GM12878 (cell line): ENCODE measurements around the gene ABCB8. TPM values are rescaled to one million over a fixed set of nuclear protein-coding genes. Genes with fewer than 3 reads are reported as not detected.

Source experiments
- CBX3 ChIP-seq: fragments of 200-600 bp; sonication (generic); IDR thresholded peaks from 2 replicates; pipeline ENCODE4 v1.6.1; 2016; ENCODE audit warnings: low read depth, borderline replicate concordance
- DPF2 ChIP-seq: fragments of 450-650 bp; IDR thresholded peaks from 2 replicates; pipeline ENCODE4 v1.6.1; 2017; ENCODE audit warnings: mild to moderate bottlenecking
- EGR1 ChIP-seq, 2 experiments: IDR thresholded peaks; 1 replicate in 1 of 2; 2 replicates in 1 of 2; pipeline ENCODE4 v1.6.1; 2011 to 2012; ENCODE audit warnings: low read depth in 2 of 2, low read length in 2 of 2, borderline replicate concordance in 1 of 2, mild to moderate bottlenecking in 1 of 2, moderate library complexity in 1 of 2
- GATAD2B ChIP-seq: fragments of 450-650 bp; conservative IDR thresholded peaks from 2 replicates; pipeline ENCODE4 v1.6.1; 2017; ENCODE audit warnings: low read depth, mild to moderate bottlenecking, moderate library complexity
- HDGF ChIP-seq: fragments of 450-650 bp; IDR thresholded peaks from 2 replicates; pipeline ENCODE4 v1.6.1; 2016; ENCODE audit warnings: antibody characterized with exemption
- IKZF1 ChIP-seq: fragments of 450-650 bp; conservative IDR thresholded peaks from 2 replicates; pipeline ENCODE4 v1.6.1; 2017; ENCODE audit warnings: antibody characterized with exemption, mild to moderate bottlenecking
- NBN ChIP-seq: fragments of 450-650 bp; IDR thresholded peaks from 2 replicates; pipeline ENCODE4 v1.6.1; 2016
- NR2F1 ChIP-seq: fragments of 450-650 bp; conservative IDR thresholded peaks from 2 replicates; pipeline ENCODE4 v1.6.1; 2017; ENCODE audit warnings: mild to moderate bottlenecking
- PAX5 ChIP-seq: IDR thresholded peaks from 2 replicates; pipeline ENCODE4 v1.6.1; 2011; ENCODE audit warnings: low read depth, low read length, borderline replicate concordance
- POLR2AphosphoS2 ChIP-seq: IDR thresholded peaks from 2 replicates; pipeline ENCODE4 v1.6.1; 2011; ENCODE audit warnings: low read depth, mild to moderate bottlenecking, low read length, improper control_type of control experiment, moderate library complexity
- SIX5 ChIP-seq: IDR thresholded peaks from 2 replicates; pipeline ENCODE4 v1.6.1; 2011; ENCODE audit warnings: mild to moderate bottlenecking, low read depth, low read length, moderate library complexity; ENCODE audit not compliant: severe bottlenecking
- SMARCA5 ChIP-seq: fragments of 450-650 bp; IDR thresholded peaks from 2 replicates; pipeline ENCODE4 v1.6.1; 2017; ENCODE audit warnings: mild to moderate bottlenecking
- SPI1 ChIP-seq: IDR thresholded peaks from 2 replicates; pipeline ENCODE4 v1.6.1; 2011; ENCODE audit warnings: low read depth, mild to moderate bottlenecking, low read length, moderate library complexity, borderline replicate concordance; ENCODE audit not compliant: insufficient read depth
- STAT1 ChIP-seq: fragments of 450-650 bp; conservative IDR thresholded peaks from 2 replicates; pipeline ENCODE4 v1.6.1; 2014; ENCODE audit warnings: antibody characterized with exemption, mild to moderate bottlenecking
- STAT3 ChIP-seq: IDR thresholded peaks from 2 replicates; pipeline ENCODE4 v1.6.1; 2011; ENCODE audit warnings: low read depth, low read length, improper control_type of control experiment
- TCF12 ChIP-seq: IDR thresholded peaks from 2 replicates; pipeline ENCODE4 v1.6.1; 2011; ENCODE audit warnings: low read depth, mild to moderate bottlenecking, low read length
- WRNIP1 ChIP-seq: IDR thresholded peaks from 2 replicates; pipeline ENCODE4 v1.6.1; 2011; ENCODE audit warnings: low read depth, low read length, improper control_type of control experiment, borderline replicate concordance
- YBX1 ChIP-seq: fragments of 450-650 bp; IDR thresholded peaks from 2 replicates; pipeline ENCODE4 v1.6.1; 2016; ENCODE audit warnings: antibody characterized with exemption
- ZNF217 ChIP-seq: fragments of 450-650 bp; IDR thresholded peaks from 2 replicates; pipeline ENCODE4 v1.6.1; 2017; ENCODE audit warnings: antibody characterized with exemption, mild to moderate bottlenecking
- ZNF622 ChIP-seq: fragments of 450-650 bp; IDR thresholded peaks from 2 replicates; pipeline ENCODE4 v1.6.1; 2017; ENCODE audit warnings: mild to moderate bottlenecking, inconsistent platforms
- polyA plus RNA-seq, 11 experiments: library from polyadenylated mRNA; depleted of rRNA in 4 of 11; unstranded in 6 of 11; stranded (reverse) in 5 of 11; fragments of >200 nt; fragmentation: Nextera tagmentation in 4 of 11; fragmentation: Illumina TruSeq in 1 of 11; extraction: Ambion mirVana in 4 of 11; extraction: Trizol in 1 of 11; gene quantifications; 1 replicate in 1 of 11; 2 replicates in 10 of 11; pipeline versions ENCODE4 v1.2.1 to v1.2.3, GENCODE V29; 2011 to 2016; ENCODE audit warnings: inconsistent platforms in 2 of 11, missing spikeins in 2 of 11, low read depth in 1 of 11
- total RNA-seq, 4 experiments: library from RNA; depleted of rRNA in 3 of 4; stranded (reverse); fragments of >200 nt in 3 of 4; fragmentation: Illumina TruSeq in 1 of 4; extraction: Trizol in 1 of 4; gene quantifications; 2 replicates each; pipeline versions ENCODE4 v1.2.1 to v1.2.3, GENCODE V29; 2013 to 2021
- TF ChIP-seq, protein P1 (sequence below): fragments of 450-650 bp; IDR thresholded peaks from 2 replicates; pipeline ENCODE4 v1.6.1; 2016; ENCODE audit warnings: mild to moderate bottlenecking
- TF ChIP-seq, protein P2 (sequence below): fragments of 450-650 bp; IDR thresholded peaks from 2 replicates; pipeline ENCODE4 v1.6.1; 2017; ENCODE audit warnings: borderline replicate concordance
- TF ChIP-seq, protein P3 (sequence below): fragments of 450-650 bp; IDR thresholded peaks from 2 replicates; pipeline ENCODE4 v1.6.1; 2017; ENCODE audit warnings: antibody characterized with exemption, mild to moderate bottlenecking, moderate library complexity
- TF ChIP-seq, protein P4 (sequence below): fragments of 450-650 bp; IDR thresholded peaks from 2 replicates; pipeline ENCODE4 v1.6.1; 2016; ENCODE audit warnings: mild to moderate bottlenecking

Gene ABCB8
- total and polyA plus RNA-seq, 10 of the 15 experiments (the other 5 are each of a cell fraction or from before 2014, with no cell fraction given): 0.77 to 34.8 (median 18.9) TPM

DNA sequence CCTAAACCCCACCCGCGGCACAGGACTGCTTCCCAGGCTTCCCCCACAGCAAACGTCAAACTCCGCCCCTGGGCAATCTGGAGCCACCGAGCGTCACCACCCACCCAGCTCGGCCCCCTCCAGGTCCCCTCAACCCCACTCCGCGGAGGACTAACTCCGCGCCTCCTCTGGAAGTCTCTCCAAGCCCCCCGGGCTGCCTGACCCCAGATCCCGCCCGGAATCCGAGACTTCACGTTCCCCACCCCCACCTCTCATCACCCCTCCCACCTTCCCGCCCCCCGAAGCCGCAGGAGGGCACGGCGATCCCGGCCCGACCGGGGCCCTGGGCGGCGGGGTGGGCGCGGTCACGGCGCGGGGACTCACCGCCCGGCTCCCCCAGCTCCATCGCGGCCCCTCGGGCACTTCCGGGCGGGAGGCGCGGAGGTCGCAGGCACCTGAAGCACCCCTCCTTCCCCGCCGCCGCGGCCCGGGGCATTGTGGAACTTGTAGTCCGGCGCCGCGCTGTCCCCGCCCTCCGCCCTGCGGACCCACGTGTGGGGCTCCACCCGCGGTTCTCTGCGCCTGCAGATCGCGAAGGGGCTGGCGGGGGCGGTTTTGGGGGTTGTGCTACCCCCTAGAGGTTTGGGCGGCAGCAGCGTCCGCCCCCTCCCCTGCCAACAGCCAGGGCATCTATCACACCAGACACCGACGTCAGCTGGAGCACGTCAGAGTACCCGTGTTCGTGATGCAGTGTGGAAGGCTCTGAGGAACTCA lies 55.0 kb downstream of the ABCB8 start, which contains the start of gene TMUB1 (continued):
- TF ChIP-seq, protein P1, sequence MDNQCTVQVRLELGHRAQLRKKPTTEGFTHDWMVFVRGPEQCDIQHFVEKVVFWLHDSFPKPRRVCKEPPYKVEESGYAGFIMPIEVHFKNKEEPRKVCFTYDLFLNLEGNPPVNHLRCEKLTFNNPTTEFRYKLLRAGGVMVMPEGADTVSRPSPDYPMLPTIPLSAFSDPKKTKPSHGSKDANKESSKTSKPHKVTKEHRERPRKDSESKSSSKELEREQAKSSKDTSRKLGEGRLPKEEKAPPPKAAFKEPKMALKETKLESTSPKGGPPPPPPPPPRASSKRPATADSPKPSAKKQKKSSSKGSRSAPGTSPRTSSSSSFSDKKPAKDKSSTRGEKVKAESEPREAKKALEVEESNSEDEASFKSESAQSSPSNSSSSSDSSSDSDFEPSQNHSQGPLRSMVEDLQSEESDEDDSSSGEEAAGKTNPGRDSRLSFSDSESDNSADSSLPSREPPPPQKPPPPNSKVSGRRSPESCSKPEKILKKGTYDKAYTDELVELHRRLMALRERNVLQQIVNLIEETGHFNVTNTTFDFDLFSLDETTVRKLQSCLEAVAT: no peak
- TF ChIP-seq SMARCA5 (0 out of 2 replicates have a peak, but pooled peaks have one; percentile 19), STAT3 (no peak), YBX1 (no peak), ZNF622 (no peak), ZNF217 (no peak), TCF12 (no peak), CBX3 (no peak), STAT1 (no peak), SIX5 (peak; percentile 72), WRNIP1 (no peak), EGR1 (IDR thresholded peaks at IDR 0.05; ENCODE audit: borderline replicate concordance in 1 of 2, low read depth in 2 of 2, low read length in 2 of 2) (0 out of 3 replicates have a peak, but pooled peaks of 1 of the 2 experiments have one; percentile 25), GATAD2B (peak; percentile 83; the same call in 1 of the 2 replicates), HDGF (no peak), IKZF1 (peak; percentile 86), DPF2 (peak; percentile 54; the same call in 1 of the 2 replicates), SPI1 (no peak), POLR2AphosphoS2 (0 out of 2 replicates have a peak, but pooled peaks have one; percentile 35), PAX5 (no peak), NBN (peak; percentile 48), NR2F1 (peak; percentile 59; the same call in 1 of the 2 replicates)
- TF ChIP-seq, protein P2, sequence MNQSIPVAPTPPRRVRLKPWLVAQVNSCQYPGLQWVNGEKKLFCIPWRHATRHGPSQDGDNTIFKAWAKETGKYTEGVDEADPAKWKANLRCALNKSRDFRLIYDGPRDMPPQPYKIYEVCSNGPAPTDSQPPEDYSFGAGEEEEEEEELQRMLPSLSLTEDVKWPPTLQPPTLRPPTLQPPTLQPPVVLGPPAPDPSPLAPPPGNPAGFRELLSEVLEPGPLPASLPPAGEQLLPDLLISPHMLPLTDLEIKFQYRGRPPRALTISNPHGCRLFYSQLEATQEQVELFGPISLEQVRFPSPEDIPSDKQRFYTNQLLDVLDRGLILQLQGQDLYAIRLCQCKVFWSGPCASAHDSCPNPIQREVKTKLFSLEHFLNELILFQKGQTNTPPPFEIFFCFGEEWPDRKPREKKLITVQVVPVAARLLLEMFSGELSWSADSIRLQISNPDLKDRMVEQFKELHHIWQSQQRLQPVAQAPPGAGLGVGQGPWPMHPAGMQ: no peak
- TF ChIP-seq, protein P3, sequence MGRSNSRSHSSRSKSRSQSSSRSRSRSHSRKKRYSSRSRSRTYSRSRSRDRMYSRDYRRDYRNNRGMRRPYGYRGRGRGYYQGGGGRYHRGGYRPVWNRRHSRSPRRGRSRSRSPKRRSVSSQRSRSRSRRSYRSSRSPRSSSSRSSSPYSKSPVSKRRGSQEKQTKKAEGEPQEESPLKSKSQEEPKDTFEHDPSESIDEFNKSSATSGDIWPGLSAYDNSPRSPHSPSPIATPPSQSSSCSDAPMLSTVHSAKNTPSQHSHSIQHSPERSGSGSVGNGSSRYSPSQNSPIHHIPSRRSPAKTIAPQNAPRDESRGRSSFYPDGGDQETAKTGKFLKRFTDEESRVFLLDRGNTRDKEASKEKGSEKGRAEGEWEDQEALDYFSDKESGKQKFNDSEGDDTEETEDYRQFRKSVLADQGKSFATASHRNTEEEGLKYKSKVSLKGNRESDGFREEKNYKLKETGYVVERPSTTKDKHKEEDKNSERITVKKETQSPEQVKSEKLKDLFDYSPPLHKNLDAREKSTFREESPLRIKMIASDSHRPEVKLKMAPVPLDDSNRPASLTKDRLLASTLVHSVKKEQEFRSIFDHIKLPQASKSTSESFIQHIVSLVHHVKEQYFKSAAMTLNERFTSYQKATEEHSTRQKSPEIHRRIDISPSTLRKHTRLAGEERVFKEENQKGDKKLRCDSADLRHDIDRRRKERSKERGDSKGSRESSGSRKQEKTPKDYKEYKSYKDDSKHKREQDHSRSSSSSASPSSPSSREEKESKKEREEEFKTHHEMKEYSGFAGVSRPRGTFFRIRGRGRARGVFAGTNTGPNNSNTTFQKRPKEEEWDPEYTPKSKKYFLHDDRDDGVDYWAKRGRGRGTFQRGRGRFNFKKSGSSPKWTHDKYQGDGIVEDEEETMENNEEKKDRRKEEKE: no peak
- TF ChIP-seq, protein P4, sequence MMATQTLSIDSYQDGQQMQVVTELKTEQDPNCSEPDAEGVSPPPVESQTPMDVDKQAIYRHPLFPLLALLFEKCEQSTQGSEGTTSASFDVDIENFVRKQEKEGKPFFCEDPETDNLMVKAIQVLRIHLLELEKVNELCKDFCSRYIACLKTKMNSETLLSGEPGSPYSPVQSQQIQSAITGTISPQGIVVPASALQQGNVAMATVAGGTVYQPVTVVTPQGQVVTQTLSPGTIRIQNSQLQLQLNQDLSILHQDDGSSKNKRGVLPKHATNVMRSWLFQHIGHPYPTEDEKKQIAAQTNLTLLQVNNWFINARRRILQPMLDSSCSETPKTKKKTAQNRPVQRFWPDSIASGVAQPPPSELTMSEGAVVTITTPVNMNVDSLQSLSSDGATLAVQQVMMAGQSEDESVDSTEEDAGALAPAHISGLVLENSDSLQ: peak; percentile 39; the same call in 1 of the 2 replicates
